Stimulated activated CD4-positive, alpha-beta T cell treated with anti-CD3 and anti-CD28 coated beads, Interleukin-4, amount 100 ng/mL, for 48 hours (primary cell): ENCODE results near the gene BMPER.

Source experiments
- DNase-seq, 2 donors: peaks; one replicate each; pipeline ENCODE4 v3.0.0-alpha.2; 2020; ENCODE audit warnings: low read depth in 2 of 2

BMPER gene

DNA sequence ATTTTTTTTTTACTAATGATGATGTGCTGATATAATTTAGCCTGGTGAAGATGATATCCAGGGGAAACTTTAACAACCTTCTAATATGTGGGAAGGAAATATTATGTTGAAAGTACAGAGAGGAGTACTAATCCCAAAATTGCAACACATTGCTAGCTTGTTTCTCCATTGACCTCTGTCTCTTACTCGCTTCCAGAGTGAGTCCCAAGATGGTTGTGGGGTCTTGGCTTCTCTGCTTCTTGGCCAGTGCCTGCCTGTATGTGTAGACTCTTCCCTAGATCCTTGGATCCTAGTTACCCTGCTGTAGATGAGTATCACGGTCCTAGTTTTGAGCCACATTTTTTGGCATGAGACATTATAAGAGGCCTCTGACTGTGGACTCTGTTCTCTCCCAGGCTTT lies 17.5 kb downstream of the BMPER start:
- DNase-seq, result no peak

DNA sequence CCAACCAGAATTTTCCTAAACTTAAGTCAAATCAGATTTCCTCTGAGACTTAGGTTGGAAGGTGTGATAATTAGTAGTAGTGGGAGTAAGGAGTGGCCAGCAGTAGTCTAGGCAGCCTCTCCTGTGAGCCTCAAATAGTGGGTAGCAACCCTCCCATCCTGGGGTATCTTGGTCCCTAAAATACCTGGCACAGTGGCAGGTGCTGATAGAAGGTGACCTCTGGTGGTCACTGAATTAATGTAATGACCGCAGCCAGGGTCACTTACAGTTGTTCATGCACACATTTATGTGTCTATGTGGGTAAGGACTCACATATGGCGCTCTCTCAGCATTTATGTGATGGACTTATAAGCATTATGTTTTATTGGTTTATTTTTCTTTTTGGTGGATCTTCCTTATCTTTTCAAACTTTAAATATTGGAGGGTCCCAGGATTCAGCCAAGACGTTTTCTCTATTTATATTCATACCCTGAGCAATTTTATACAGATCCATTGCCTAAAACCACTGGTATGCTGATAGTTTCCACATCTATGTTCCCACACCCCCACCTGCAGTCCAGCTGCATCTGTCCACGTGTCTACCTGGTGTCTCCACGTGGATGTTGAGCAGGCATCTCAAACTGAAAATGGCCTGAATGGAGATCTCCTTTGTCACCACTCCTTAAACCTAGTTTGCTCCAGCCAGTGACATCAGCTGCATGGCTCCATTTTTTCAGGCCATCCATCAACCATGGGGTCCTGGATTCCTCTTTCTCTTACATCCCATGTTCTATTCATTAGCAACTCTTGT lies 18.3 kb downstream of the BMPER start:
- no peak for DNase-seq

DNA sequence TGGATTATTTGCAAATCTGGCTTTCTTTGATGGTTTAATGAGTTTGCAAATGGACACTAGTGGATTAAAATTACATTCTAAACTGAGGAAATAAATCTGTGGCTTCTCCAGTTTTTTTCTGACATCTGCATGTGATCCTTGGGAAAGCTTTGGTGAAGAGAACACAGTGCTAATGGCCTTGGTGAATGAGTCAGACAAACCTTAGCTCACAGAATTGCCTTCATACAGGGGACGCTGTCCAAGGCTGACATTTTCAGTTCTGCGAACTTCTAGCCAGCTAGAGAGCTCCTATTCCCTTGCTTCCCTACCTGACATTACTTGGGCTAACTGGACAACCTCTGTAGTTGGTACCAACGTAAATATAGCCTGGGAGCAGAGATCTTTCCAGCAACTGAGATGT lies 21.2 kb downstream of the BMPER start:
- no peak for DNase-seq

DNA sequence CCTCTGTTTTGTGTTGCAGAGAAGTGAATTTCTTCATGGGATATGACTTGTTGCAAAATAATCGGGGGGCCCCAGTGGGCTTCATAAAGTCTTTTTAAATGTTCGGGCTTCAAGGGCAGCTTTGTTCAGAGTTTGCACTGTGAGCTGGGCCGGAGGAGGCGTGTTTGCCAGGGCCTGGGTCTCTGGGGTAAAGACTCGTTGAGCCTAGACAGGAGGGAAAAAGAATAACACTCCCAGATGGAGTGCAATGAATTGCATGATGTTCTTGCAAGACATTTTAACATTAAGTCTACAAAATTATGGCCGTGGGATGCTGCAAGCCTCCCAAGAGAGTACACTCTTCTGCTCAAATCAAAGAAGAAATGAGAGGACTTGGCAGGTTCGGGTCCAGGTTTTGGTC lies 23.6 kb downstream of the BMPER start:
- DNase-seq, result no peak

DNA sequence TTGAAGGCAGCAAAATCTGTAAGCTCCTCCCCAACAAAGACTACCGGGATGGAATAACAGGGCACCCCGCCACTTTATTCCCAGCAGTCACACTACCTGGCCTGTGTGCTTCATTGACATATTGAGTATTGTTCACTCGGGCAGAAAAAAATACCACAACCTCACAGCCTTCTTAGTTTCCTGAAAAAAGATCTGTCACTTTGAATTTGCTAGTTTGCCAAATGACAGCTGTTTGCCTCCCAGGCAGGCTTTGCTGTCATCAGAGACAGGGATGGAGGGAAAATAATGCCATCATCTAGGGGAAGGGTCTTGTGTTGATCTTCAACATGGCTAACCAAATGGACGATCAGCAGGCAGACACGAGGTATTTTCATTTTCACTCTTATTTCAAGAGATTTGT lies 26.9 kb downstream of the BMPER start:
- no peak for DNase-seq

DNA sequence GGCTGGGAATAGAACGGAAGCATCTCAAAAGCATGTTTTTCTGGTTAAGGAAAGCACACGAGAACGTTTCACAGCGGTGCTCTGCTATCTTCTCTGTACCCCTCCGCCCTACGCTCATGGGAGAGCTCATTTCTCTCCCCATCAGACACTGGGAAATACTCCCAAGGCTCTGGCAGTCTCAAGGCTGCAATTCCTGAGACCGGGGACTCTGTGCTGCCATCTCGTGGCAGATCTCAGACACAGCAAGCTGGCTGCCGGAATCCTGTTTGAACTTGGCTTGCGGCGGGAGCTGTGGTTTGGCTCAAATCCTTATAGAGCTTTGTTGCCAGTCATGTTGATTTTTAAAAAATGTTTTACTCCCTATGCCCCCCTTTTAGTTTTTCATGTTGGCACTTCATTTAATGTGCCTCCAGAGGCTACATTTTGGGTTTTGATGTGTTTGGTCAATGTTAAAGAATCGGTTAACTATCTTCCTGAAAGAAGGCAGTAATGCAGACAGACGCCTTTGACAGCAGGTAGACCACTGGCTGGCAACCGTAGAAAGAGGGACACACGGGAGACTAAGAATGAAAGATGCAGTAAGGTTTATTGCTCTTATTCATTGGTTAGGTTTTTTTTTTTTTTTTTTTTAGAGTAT lies 27.6 kb downstream of the BMPER start:
- peak; percentile 36 to 54 for DNase-seq

DNA sequence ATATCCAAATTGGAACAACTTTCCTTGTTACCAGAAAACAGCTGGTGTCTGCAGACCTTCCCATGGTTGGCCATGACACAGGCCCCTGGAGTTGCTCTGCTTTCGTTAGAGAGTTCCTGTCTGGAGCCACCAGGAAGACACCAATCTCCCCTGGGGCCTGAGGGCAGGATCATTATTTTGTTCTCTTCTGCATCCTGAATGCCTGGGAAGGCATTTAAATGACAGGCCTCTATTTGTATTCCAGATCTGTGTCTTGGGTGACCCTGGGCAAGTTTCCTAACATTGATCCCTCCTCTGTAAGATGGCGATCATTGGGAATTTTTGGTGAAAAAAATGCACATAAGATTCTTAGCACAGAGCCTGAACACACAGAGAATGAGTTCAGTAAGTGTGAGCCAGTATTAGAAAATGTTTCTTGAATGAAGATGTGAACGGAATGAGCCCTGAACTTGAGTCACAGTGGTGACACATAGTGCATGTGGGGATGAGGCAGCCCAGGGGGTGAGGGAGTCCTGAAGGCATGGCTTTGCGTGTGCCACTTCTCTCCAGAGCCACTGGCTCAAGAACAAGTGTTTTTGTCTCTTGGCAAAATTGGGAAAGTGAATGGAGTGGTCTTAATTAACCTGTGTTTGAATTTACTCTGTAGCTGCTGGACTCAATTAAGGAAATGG lies 28.4 kb downstream of the BMPER start:
- no peak for DNase-seq

DNA sequence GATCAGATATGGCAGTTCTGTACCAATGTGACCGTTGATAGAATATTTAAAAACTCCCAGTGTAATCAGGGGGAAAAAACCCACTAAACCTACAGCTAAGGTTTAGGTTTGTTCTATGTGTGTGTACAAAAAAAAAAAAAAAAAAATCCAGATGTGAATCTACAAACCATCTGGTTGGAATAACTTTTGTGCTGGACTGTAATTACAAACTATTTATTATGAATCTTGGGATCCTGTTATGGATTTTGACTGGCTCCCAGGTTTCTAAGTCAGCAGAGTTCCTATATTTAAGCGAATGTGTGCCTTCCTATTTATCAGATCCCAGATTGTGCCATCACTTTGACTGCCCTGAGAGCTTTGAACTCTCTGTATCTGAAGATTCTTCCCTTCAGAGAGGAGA lies 29.1 kb downstream of the BMPER start:
- no peak for DNase-seq

DNA sequence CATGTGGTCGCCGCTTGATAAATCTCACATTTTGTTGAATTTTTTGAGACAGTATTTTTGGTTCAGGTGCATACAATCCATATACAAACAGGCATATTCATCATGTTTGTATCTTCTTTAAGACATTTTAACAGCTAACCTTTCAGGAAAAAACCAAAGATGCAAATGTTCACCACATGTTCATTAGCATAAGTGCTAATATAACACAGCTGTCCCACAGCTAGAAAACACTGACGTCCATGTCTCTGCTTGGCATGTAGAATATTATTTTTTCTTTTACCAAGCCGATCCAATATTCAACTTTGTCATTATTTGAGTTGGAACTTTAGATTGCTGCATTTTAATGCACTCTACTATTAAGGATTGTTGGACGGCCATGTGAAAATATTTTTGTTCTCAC lies 31.2 kb downstream of the BMPER start:
- no peak for DNase-seq

DNA sequence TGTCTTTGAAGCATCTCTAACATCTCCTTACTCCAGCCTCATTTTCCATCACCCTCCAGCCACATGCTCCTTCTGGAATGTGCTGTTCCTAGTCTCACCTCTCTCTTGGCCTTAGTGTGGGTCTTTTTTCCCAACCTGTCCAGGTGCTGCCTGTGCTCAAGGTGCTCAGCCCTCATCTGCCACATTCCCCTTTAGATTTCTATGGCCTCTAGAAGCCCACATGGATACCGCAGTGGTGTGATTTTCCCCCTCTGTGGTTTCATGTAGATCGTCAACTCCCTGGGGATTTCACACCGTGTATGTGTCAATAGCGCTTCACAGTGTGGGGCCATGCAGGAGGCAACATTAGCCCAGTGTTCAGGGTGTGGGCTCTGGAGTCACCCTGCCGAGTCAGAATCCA lies 32.5 kb downstream of the BMPER start:
- DNase-seq, result no peak

DNA sequence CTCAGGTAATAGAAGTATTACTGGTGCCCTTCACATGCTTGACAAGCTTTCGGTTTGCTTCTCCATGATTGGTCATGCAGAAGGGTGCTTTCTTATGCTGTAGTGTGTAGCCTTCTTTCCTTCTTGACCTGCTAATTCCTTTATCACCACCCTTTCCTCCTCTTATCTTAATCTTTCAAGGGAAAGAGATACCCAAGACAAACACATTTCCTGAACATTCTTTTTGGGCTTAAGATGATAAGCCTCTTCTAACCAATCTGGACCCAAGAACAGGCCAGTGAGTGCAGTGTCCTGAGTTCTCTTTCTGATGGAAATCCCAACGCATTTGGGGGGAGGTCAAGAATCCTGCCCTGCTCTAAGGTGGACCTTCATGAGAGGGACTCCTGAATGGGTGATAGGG lies 33.8 kb downstream of the BMPER start:
- no peak for DNase-seq

DNA sequence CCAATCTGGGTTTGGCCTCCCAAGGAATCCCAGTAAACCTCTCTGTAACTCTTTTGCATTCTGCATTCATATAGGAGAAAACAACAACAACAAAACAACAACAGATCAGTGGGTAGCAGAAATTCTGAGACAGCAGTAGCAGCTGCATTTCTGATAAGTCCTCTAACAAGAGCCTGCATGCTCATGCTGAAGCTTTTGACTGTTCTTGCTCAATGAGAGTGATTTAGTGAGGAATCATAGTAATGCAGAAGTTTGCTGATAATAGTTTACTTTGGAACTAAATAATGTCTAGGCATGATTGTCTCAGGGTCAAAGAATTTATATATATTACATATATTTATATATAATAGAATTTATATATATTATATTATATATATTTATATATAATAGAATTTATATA lies 35.2 kb downstream of the BMPER start:
- DNase-seq, result no peak

DNA sequence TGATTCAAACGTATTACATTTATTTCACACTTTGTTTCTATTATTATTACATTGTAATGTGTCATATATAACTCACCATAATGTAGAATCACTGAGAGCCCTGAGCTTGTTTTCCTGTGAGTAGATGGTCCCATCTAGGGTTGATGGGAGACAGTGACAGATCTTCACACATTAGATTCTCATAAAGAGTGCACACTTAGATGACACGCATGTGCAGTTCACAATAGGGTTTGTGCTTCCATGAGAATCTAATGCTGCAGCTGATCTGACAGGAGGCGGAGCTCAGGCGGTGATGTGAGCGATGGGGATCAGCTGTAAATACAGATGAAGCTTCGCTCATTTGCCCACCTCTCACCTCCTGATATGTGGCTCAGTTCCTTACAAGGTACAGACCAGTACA lies 36.1 kb downstream of the BMPER start:
- DNase-seq, result no peak

DNA sequence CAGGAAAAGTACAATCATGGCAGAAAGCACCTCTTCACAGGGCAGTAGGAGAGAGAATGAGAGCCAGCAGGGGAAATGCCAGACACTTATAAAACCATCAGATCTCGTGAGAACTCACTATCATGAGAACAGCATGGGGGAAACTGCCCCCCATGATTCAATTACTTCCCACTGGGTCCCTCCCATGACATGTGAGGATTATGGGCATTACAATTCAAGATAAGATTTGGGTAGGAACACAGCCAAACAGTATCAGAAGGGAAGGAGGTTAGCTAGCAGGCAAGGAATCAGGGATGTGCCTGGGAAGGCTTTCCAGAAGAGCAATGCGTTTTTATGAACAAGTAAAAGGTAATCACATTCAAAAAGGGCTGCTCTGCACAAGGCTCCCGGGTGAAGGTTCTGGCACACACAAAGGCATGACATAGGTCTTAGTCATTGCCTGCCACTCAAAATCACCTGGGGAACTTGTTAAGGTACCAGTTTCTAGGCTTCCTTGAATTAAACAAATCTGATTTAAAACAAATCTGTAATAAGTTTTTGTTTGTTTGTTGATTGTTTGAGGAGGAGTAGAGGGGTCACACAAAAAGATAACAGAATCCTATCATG lies 40.9 kb downstream of the BMPER start:
- no peak for DNase-seq

DNA sequence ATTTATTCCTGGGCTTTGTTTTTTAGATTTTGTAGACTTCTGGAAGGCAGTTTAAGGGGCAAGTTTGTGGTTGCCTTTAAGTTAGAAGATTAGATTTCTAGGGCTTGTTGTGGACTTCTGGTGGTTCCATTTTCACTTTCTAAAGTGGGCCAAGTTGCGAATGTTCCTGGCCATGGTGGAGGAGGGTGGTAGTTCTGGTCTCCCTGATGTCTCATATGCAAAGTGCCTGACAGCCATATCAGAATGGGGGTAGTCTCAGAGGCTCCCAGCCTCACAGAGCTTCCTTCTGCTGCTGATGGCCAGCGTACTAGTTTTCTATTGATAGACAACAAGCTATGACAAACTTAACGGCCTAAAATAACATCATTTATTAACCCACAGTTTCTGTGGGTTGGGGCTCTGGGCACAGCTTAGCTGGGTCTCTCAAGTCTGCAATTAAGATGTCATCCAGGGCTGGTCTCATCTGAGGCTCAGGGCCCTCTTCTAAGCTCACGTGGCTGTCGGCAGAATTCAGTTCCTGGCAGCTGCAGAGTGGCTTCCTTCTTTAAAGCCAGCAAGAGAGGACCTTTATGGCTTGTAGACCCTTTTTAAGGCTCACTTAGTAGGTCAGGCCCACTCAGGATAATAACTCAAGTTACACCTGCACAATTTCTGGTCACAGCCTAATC lies 44.8 kb downstream of the BMPER start:
- DNase-seq, result no peak

DNA sequence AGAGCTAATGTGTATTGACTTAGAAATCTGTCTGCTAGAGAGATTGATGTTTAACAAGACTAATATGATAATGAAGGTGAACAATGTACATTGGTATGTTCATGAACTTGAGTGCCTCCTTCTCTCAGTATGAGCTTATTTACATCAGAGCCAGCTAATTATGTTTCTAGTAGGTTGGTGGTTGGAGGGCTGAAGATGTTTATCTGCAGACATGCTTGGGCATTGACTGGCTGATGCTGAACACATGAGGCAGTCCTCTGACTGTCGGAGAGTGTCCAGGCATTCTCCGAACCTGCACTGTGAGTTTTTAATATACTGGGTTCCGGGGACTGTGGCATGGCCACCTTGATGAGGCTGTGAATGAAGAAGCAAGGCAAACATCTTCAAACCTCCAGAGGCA lies 47.5 kb downstream of the BMPER start:
- no peak for DNase-seq

DNA sequence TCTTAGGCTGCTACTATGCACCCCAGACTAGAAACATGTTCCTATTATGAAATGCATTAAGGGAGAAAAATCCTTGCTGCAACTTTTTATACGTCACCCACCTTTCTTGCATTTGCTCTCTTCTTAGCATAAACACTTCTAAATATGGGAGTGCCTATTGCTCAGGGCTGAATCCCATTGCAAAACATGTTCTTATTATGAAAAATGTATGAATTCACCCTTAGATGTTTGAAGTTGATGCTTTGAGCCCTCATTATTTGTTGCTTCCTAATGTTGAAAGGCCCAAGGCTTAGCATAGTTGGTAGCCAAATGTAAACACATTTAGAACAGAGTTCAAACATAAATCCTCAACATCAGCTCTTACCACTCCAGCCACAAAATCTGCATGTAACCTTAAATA lies 52.8 kb downstream of the BMPER start:
- DNase-seq, result no peak

DNA sequence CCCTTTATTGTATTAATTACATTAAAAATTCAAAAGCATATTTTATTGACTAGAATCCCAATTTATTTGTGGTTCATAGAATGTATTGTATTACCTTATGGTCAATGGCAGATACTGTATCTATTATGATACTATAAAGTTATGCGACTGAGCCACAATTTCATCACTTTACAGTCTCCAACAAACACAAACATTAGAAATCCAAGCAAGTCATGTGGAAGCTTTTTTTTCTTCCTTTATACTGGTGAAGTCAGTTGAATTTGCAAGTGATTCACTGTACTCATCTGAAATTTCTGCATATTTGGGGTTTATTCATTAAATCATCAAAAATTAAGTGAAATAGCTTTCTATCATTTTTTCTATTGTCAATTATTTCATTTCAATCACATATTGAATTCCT lies 54.3 kb downstream of the BMPER start:
- no peak for DNase-seq

DNA sequence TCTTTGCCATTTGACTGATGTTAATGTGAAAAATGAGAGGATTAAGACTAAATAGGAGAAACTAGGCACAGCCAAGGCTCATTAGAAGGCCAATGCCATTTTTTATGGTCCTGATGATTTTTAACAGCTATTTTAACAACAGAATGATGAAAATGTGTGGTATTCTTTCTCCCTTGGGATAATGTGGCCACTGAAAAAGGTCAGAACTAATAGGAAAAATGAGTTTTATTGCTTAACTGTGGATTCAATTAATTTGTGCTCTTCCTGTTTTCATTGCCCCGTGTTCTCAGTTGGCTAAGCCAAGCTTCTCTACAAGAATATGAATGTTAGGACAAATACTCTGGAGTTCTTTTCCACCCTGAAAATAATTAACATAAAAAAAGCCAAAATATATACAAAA lies 56.6 kb downstream of the BMPER start:
- DNase-seq, result no peak

DNA sequence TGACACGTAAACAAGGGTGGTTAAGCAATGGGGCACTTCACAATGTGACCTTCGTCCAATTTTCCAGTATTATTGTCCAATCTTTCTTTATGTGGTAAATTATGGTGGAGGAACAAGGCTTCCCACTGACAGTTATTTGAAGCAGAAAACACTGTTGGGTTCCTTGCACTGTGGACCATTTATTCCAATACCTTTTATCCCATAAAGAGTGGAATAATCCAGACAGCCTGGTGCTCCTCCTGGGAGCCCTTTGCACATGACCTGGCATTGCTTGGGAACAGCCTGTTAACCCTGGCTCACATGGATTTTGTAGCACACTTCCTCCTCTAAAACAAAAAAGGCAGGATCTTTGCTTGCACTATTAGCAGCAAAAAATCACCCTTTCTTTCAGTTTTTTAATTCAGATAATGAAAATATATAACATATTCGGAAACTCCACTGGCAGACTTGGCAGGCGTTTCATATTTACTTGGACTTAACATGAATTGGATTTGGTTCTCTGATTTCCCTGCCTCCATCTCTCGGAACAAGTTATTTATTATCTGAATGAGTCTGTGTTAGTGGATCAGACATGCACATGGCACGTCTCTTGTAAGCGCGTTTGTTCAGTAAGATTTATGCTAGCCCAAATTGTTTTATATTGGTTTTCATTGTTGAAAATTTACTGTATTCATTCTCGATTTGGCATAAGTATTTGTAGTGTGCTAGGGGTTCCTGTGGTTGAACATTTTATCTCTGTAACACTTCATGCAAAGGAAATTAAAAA lies 59.3 kb downstream of the BMPER start:
- DNase-seq, result no peak

DNA sequence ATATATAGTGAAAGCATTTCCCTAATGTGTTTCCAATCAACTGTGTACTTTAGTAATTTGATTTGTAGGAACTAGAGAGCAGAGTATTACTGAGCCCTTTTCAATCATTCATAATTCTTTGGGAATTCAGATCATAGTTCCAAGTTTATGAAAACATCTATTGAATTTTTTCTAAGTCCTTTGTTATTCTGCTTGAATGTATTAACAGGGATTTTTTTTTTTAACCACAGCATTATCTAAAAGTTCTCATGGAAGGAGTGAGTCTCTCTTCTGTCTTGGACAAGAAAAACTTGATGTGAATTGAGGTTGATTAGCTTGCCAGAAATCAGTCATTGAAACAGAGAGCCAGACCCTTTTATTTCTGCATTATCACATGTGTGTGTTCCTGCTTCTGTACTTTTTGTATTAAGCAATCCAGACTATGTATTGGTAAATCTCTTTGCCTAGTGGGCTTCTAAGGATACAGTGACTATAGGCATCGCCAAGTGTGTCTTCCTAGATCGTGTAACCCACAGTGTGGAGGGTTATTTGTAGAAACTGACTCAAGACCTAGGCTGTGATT lies 59.9 kb downstream of the BMPER start:
- DNase-seq, result no peak
